HepG2 (cell line): Measurements from ENCODE around the gene CHADL. TPM values are rescaled to one million over a fixed set of nuclear protein-coding genes. Genes with fewer than 3 reads are reported as not detected.

ENCODE experiments used
- ESRRA ChIP-seq: sonication (generic); formaldehyde crosslinking; IDR thresholded peaks from 2 replicates; pipeline ENCODE4 v1.5.1; 2020; ENCODE audit warnings: mild to moderate bottlenecking, low read depth, missing genetic modification reagents
- FOXP1 ChIP-seq, 2 experiments: fragments of 450-650 bp in 1 of 2; IDR thresholded peaks; 2 replicates each; pipeline ENCODE4 v1.6.1; 2017 to 2018; ENCODE audit warnings: antibody characterized with exemption in 1 of 2
- NONO ChIP-seq, 2 experiments: fragments of 450-650 bp in 1 of 2; sonication (generic) in 1 of 2; formaldehyde crosslinking in 1 of 2; IDR thresholded peaks in 1 of 2; conservative IDR thresholded peaks in 1 of 2; 2 replicates each; pipeline versions ENCODE4 v1.6.1 to v1.8.0; 2017 to 2022; ENCODE audit warnings: mild to moderate bottlenecking in 1 of 2, missing genetic modification reagents in 1 of 2, moderate library complexity in 1 of 2
- TRIM24 ChIP-seq: sonication (generic); formaldehyde crosslinking; IDR thresholded peaks from 2 replicates; pipeline ENCODE4 v1.8.0; 2022; ENCODE audit warnings: mild to moderate bottlenecking, missing genetic modification reagents
- ZNF331 ChIP-seq: sonication (generic); formaldehyde crosslinking; IDR thresholded peaks from 2 replicates; pipeline ENCODE4 v1.4.0; 2020; ENCODE audit warnings: missing genetic modification reagents
- polyA plus RNA-seq, 8 experiments: library from polyadenylated mRNA; depleted of rRNA in 3 of 8; stranded (reverse) in 7 of 8; unstranded in 1 of 8; fragments of >200 nt; fragmentation: Illumina TruSeq in 4 of 8; extraction: Trizol in 4 of 8; gene quantifications; 2 replicates each; pipeline versions ENCODE4 v1.2.1 to v1.2.3, GENCODE V29; 2011 to 2016; ENCODE audit warnings: low read depth in 4 of 8, missing spikeins in 1 of 8, mixed read lengths in 1 of 8; ENCODE audit not compliant: insufficient read depth in 1 of 8
- total RNA-seq, 5 experiments: library from RNA; depleted of rRNA; stranded (reverse); fragments of >200 nt; fragmentation: Illumina TruSeq; extraction: Trizol; gene quantifications; 2 replicates each; pipeline ENCODE4 v1.2.3, GENCODE V29; 2016; ENCODE audit warnings: low read depth in 1 of 5
- TF ChIP-seq, protein P1 (sequence below): sonication (generic); formaldehyde crosslinking; IDR thresholded peaks from 2 replicates; pipeline ENCODE4 v1.5.0; 2020; ENCODE audit warnings: mild to moderate bottlenecking, missing genetic modification reagents
- TF ChIP-seq, protein P2 (sequence below), 2 experiments: fragments of 450-650 bp in 1 of 2; sonication (generic) in 1 of 2; formaldehyde crosslinking in 1 of 2; IDR thresholded peaks; 2 replicates each; pipeline versions ENCODE4 v1.6.1 to v1.8.0; 2016 to 2022; ENCODE audit warnings: antibody characterized with exemption in 1 of 2, mild to moderate bottlenecking in 1 of 2, missing genetic modification reagents in 1 of 2
- TF ChIP-seq, protein P3 (sequence below): IDR thresholded peaks from 2 replicates; pipeline ENCODE4 v1.6.1; 2012; ENCODE audit warnings: low read depth, low read length, improper control_type of control experiment
- TF ChIP-seq, protein P4 (sequence below): sonication (generic); formaldehyde crosslinking; IDR thresholded peaks from 2 replicates; pipeline ENCODE4 v1.4.0; 2020; ENCODE audit warnings: missing genetic modification reagents

CHADL gene
- total and polyA plus RNA-seq, 2 of the 13 experiments (the other 11 are each of a cell fraction or from before 2014, with no cell fraction given) = 2.8 to 8.1 TPM

DNA sequence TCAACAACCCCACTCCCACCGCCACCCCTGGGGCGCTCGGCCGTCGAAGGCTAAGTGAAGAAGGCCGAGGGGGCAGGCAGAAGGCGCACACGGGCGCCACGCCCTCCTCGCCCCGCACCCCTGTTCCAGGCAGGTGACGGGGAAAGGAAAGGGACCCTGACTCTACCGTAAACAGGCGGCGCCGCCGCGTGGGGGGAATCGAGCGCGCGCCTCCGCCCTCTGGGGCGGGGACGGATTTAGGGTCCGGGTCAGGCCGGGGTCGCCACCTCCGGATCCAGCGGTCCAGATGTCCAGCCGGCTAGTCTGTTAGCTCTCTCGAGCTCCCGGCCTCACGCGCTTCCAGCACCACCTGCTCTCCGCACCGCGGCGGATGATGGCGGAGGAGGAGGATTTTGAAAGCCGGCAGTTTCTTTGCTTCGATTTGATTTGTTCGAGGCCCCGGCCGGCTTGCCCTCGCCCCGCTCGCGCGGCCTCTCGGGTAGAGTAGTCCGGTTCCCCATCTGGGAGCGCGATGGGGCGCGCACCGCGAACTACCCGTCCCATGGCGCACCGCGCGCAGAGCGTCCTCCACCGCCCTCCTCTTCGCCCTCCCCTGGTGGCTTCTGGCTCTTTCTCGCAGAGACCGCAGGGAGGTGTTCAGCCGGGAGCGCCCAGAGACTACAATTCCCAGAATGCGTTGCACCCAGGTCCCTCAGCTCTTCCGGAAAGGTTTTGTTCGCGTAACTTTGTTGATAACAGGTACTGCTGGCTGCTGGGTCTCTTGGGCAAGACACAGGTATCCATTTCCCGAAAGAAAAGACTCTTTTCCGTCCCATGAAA is 45.3 kb upstream of the CHADL start, which contains the start of gene RANGAP1 (continued):
- TF ChIP-seq, protein P1, sequence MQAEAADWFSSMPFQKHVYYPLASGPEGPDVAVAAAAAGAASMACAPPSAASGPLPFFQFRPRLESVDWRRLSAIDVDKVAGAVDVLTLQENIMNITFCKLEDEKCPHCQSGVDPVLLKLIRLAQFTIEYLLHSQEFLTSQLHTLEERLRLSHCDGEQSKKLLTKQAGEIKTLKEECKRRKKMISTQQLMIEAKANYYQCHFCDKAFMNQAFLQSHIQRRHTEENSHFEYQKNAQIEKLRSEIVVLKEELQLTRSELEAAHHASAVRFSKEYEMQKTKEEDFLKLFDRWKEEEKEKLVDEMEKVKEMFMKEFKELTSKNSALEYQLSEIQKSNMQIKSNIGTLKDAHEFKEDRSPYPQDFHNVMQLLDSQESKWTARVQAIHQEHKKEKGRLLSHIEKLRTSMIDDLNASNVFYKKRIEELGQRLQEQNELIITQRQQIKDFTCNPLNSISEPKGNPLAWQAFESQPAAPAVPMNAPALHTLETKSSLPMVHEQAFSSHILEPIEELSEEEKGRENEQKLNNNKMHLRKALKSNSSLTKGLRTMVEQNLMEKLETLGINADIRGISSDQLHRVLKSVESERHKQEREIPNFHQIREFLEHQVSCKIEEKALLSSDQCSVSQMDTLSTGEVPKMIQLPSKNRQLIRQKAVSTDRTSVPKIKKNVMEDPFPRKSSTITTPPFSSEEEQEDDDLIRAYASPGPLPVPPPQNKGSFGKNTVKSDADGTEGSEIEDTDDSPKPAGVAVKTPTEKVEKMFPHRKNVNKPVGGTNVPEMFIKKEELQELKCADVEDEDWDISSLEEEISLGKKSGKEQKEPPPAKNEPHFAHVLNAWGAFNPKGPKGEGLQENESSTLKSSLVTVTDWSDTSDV (CRISPR knock-in tag) = no peak
- no peak; the same call in 1 of the 2 replicates for TF ChIP-seq ZNF331 (CRISPR knock-in tag)
- TF ChIP-seq TRIM24 = no peak
- TF ChIP-seq, protein P2, sequence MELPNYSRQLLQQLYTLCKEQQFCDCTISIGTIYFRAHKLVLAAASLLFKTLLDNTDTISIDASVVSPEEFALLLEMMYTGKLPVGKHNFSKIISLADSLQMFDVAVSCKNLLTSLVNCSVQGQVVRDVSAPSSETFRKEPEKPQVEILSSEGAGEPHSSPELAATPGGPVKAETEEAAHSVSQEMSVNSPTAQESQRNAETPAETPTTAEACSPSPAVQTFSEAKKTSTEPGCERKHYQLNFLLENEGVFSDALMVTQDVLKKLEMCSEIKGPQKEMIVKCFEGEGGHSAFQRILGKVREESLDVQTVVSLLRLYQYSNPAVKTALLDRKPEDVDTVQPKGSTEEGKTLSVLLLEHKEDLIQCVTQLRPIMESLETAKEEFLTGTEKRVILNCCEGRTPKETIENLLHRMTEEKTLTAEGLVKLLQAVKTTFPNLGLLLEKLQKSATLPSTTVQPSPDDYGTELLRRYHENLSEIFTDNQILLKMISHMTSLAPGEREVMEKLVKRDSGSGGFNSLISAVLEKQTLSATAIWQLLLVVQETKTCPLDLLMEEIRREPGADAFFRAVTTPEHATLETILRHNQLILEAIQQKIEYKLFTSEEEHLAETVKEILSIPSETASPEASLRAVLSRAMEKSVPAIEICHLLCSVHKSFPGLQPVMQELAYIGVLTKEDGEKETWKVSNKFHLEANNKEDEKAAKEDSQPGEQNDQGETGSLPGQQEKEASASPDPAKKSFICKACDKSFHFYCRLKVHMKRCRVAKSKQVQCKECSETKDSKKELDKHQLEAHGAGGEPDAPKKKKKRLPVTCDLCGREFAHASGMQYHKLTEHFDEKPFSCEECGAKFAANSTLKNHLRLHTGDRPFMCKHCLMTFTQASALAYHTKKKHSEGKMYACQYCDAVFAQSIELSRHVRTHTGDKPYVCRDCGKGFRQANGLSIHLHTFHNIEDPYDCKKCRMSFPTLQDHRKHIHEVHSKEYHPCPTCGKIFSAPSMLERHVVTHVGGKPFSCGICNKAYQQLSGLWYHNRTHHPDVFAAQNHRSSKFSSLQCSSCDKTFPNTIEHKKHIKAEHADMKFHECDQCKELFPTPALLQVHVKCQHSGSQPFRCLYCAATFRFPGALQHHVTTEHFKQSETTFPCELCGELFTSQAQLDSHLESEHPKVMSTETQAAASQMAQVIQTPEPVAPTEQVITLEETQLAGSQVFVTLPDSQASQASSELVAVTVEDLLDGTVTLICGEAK (IDR thresholded peaks at IDR 0.05) = peak; percentile 96
- TF ChIP-seq, protein P2 (CRISPR knock-in tag; IDR thresholded peaks at IDR 0.05) = peak; percentile 100
- TF ChIP-seq ESRRA (CRISPR knock-in tag) = no peak; the same call in 1 of the 2 replicates
- no peak for TF ChIP-seq NONO (IDR thresholded peaks at IDR 0.05)
- TF ChIP-seq NONO (CRISPR knock-in tag; conservative IDR thresholded peaks at IDR 0.05) = peak; percentile 53
- TF ChIP-seq FOXP1 (IDR thresholded peaks at IDR 0.05) = no peak
- TF ChIP-seq FOXP1 (CRISPR knock-in tag; IDR thresholded peaks at IDR 0.05) = no peak
- TF ChIP-seq, protein P3, sequence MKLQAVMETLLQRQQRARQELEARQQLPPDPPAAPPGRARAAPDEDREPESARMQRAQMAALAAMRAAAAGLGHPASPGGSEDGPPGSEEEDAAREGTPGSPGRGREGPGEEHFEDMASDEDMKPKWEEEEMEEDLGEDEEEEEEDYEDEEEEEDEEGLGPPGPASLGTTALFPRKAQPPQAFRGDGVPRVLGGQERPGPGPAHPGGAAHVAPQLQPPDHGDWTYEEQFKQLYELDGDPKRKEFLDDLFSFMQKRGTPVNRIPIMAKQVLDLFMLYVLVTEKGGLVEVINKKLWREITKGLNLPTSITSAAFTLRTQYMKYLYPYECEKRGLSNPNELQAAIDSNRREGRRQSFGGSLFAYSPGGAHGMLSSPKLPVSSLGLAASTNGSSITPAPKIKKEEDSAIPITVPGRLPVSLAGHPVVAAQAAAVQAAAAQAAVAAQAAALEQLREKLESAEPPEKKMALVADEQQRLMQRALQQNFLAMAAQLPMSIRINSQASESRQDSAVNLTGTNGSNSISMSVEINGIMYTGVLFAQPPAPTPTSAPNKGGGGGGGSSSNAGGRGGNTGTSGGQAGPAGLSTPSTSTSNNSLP = no peak
- TF ChIP-seq, protein P4, sequence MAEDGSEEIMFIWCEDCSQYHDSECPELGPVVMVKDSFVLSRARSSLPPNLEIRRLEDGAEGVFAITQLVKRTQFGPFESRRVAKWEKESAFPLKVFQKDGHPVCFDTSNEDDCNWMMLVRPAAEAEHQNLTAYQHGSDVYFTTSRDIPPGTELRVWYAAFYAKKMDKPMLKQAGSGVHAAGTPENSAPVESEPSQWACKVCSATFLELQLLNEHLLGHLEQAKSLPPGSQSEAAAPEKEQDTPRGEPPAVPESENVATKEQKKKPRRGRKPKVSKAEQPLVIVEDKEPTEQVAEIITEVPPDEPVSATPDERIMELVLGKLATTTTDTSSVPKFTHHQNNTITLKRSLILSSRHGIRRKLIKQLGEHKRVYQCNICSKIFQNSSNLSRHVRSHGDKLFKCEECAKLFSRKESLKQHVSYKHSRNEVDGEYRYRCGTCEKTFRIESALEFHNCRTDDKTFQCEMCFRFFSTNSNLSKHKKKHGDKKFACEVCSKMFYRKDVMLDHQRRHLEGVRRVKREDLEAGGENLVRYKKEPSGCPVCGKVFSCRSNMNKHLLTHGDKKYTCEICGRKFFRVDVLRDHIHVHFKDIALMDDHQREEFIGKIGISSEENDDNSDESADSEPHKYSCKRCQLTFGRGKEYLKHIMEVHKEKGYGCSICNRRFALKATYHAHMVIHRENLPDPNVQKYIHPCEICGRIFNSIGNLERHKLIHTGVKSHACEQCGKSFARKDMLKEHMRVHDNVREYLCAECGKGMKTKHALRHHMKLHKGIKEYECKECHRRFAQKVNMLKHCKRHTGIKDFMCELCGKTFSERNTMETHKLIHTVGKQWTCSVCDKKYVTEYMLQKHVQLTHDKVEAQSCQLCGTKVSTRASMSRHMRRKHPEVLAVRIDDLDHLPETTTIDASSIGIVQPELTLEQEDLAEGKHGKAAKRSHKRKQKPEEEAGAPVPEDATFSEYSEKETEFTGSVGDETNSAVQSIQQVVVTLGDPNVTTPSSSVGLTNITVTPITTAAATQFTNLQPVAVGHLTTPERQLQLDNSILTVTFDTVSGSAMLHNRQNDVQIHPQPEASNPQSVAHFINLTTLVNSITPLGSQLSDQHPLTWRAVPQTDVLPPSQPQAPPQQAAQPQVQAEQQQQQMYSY (CRISPR knock-in tag) = no peak
